CD4-positive, alpha-beta T cell treated with Interleukin-15 for 4 hours (primary cell): ENCODE results near the gene S100A4.
"Not testable (repeated sequence)": the region's sequence is repeated elsewhere in the genome, so short reads cannot be mapped to it uniquely, and the experiment has no call there.

ENCODE experiments used
- DNase-seq: peaks from one replicate; pipeline ENCODE4 v3.0.0-alpha.2; 2020; ENCODE audit warnings: low spot score

The S100A4 gene

GRCh38 chr1:153545067-153546055 is at the start of gene S100A4:
TSS of gene S100A4 (minus strand) at chr1:153545806. CDS start at chr1:153544794, 1,012 bp downstream.
- DNase-seq = peak; percentile 93

DNA sequence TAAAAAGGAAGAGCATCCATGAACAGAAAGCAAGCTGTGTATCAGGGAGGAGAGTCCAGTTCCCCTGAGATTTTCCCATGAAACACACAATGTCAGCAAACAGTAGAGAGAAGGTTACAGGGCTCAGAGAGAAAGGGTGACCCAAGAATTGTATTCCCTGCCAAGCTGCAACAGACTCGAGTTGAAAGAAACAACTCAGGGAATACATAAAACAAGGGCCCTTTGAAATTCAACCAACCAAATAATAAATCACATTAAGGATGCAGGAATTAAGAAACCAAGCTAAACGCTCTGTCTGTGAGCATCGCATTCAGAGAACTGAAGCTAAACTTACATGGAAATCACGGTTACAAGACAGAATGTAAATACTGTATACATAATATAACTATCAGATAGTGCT is 47.1 kb upstream of the S100A4 start:
- DNase-seq = no peak

GRCh38 chr1:153588482-153588881 is 42.9 kb upstream of the S100A4 start:
- DNase-seq = no peak

- not testable (repeated sequence) for DNase-seq
Observed at GRCh38 chr1:153588033-153588432, 42.4 kb upstream of the S100A4 start.

- DNase-seq = no peak
Observed at GRCh38 chr1:153587314-153587713, 41.7 kb upstream of the S100A4 start.

GRCh38 chr1:153586347-153586746 is 40.7 kb upstream of the S100A4 start:
- DNase-seq = no peak

DNA sequence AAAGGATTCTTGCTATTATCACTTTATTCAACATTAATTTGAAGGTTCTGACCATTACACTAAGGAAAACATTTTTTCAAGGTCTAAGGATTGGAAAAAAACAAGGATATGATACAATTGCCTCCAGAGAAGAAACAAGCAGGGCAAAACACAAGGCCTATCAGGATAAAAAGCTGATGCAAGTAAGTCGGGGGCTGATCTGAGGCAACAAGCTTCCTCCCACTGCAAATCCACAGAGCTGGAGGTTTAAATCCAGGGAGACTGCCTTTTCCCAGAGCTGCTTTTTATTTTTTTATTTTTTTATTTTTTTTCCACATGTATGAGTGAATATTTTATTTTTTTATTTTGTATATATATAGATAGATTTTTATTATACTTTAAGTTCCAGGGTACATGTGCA is 39.4 kb upstream of the S100A4 start:
- no peak for DNase-seq

GRCh38 chr1:153583976-153584375 is 38.4 kb upstream of the S100A4 start:
- DNase-seq = no peak

DNA sequence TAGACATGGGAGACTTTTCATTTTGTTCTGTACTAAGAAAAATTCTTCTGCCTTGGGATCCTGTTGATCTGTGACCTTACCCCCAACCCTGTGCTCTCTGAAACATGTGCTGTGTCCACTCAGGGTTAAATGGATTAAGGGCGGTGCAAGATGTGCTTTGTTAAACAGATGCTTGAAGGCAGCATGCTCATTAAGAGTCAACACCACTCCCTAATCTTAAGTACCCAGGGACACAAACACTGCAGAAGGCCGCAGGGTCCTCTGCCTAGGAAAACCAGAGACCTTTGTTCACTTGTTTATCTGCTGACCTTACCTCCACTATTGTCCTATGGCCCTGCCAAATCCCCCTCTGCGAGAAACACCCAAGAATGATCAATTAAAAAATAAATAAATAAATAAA is 37.9 kb upstream of the S100A4 start:
- DNase-seq = not testable (repeated sequence)

DNA sequence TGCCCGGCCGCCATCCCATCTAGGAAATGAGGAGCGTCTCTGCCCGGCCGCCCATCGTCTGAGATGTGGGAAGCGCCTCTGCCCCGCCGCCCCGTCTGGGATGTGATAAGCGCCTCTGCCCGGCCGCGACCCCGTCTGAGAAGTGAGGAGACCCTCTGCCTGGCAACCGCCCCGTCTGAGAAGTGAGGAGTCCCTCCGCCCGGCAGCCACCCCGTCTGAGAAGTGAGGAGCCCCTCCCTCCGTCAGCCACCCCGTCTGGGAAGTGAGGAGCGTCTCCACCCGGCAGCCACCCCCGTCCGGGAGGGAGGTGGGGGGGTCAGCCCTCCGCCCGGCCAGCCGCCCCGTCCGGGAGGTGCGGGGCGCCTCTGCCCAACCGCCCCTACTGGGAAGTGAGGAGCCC is 37.2 kb upstream of the S100A4 start:
- DNase-seq = not testable (repeated sequence)

DNA sequence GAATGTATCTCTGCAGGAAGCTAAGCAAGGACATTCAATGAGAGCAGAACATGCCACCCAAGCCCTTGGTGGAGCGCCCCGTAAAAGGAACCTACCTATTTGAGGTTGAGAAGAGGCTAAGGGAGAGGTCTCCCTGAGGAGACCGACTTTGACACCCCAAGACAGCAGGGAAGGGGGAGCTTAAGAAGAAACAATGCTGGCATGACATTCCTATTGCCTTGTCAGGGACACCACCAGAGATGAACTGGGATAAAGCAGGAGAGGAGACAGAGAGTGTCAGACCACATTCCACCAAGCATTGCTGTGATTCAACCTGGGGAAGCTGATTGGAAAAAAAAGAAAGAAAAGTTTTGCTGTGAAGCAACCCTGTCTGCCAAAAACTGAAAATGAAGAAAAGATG is 33.3 kb upstream of the S100A4 start:
- no peak for DNase-seq

- no peak for DNase-seq
Observed at GRCh38 chr1:153578490-153578889, 32.9 kb upstream of the S100A4 start.

- DNase-seq = no peak
Observed at GRCh38 chr1:153577624-153578051, 32.0 kb upstream of the S100A4 start.

DNA sequence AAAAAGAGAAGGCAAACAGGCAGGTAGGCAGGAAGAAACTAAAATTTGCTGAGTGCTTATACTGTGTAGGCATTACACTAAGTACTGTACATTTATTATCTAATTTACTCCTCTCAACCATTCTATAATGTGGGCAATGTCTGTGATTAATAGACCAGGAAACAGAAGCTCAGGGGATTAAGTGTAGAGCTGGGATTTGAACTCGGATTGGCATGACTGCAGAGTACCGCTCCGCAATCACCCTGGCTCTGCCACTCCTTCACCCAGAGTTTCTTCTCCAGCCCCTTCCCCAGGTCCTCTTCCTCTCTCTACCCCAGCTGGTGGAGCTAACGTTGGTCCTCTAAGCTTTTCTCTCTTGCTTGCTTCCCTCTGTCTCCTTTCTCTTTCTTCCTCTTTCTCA is 31.5 kb upstream of the S100A4 start:
- no peak for DNase-seq

DNA sequence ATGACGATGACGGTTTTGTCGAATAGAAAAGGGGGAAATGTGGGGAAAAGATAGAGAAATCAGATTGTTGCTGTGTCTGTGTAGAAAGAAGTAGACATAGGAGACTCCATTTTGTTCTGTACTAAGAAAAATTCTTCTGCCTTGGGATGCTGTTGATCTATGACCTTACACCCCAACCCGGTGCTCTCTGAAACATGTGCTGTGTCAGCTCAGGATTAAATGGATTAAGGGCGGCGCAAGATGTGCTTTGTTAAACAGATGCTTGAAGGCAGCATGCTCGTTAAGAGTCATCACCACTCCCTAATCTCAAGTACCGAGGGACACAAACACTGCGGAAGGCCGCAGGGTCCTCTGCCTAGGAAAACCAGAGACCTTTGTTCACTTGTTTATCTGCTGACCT is 29.9 kb upstream of the S100A4 start:
- not testable (repeated sequence) for DNase-seq

DNA sequence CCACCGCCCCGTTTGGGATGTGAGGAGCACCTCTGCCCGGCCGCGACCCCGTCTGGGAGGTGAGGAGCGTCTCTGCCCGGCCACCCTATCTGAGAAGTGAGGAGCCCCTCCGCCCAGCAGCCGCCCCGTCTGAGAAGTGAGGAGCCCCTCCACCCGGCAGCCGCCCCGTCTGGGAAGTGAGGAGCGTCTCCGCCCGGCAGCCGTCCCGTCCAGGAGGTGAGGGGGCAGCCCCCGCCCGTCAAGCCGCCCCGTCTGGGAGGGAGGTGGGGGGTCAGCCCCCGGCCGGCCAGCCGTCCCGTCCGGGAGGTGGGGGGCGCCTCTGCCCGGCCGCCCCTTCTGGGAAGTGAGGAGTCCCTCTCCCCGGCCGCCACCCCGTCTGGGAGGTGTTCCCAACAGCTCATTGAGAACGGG is 29.5 kb upstream of the S100A4 start:
- not testable (repeated sequence) for DNase-seq

DNA sequence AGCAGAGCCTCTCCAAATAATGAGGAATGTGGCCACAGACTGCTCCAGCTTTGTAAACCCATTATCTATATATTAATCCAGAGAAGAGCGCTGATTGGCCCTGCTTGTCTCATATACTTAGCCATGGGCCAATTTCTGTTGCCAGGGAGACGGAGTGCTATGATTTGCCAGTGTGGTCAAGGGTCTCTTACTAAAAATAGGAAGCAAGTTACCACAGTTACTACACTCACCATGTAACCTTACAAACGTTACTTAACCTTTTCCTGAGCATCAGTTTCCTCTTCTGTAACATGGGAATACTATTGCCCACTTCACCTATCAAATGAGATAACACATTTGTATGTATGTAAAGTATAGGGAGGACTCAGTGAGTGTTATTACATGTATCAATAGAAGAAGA is 27.7 kb upstream of the S100A4 start:
- no peak for DNase-seq

DNA sequence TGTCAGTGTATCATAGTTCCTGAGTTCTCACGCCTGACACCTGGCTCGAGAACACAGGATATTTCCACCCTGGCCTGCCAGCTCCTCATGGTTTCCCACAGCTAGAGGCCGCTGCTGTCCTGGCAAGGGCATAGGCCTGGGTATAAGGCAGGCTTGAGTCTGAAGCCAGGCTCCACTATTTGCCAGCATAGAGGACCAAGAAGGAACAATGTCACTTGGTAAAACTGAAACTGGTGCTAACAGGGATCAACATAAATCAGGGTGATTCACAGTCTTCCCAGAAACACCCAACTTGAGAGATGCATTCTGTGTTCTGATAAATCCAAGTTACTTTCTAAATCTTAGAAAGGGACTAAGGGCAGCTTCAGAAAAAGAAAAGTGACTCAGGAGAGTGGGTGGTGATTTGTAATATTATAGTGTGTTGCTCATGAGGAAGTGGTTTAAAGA is 27.0 kb upstream of the S100A4 start:
- peak; percentile 57 for DNase-seq

- DNase-seq = no peak
Observed at GRCh38 chr1:153571706-153572105, 26.1 kb upstream of the S100A4 start.

GRCh38 chr1:153570874-153571273 is 25.3 kb upstream of the S100A4 start:
- no peak for DNase-seq

- DNase-seq = no peak
Observed at GRCh38 chr1:153569465-153569864, 23.9 kb upstream of the S100A4 start.

GRCh38 chr1:153568367-153569099 is 22.9 kb upstream of the S100A4 start:
- DNase-seq = peak; percentile 84
